Measurements from ENCODE around the gene RNF207.

DNA sequence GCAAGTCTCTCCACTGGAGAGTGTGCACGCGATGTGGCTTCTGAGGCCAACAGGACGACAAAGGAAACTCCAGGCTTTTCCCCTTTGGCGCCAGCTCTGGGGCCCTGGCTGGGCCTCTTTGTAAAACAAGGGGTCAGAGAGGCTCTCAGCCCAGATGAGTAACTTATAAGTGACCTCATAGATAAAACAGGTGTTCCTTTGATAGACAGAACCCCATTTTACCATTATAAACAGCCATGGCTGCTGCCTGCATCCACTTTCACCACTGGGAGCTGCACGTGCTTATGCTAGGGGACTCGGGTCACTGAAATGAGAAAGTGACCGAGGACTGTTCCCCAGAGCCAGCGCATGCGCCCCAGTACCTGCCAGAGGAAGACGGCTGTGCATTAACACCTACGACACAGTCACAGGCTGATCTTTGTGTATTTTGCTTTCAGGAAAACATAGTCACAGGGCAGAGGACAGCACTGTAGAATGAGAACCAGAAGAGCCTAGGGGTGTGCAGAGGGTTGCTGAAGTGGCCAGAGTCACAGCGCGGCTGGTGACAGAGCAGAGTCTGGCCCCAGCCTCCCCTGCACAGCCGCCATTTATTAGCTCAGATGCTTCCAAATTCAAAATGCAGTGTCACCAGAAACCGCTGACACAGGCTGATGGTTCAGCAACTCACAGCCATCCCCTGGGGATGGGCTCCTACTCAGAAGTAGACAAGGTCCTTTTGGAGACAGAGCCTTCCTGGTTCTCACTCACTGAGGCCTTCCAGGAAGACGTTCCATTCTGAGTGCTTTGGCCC, 12.7 kb downstream of the RNF207 start:
- TF ChIP-seq, protein P1, sequence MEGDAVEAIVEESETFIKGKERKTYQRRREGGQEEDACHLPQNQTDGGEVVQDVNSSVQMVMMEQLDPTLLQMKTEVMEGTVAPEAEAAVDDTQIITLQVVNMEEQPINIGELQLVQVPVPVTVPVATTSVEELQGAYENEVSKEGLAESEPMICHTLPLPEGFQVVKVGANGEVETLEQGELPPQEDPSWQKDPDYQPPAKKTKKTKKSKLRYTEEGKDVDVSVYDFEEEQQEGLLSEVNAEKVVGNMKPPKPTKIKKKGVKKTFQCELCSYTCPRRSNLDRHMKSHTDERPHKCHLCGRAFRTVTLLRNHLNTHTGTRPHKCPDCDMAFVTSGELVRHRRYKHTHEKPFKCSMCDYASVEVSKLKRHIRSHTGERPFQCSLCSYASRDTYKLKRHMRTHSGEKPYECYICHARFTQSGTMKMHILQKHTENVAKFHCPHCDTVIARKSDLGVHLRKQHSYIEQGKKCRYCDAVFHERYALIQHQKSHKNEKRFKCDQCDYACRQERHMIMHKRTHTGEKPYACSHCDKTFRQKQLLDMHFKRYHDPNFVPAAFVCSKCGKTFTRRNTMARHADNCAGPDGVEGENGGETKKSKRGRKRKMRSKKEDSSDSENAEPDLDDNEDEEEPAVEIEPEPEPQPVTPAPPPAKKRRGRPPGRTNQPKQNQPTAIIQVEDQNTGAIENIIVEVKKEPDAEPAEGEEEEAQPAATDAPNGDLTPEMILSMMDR (conservative IDR thresholded peaks at IDR 0.05; ENCODE audit: low read depth, low read length): no peak
- no peak for TF ChIP-seq POLR2A (IDR thresholded peaks at IDR 0.05; ENCODE audit: low read depth, low read length)
- TF ChIP-seq CEBPB (IDR thresholded peaks at IDR 0.05; ENCODE audit: low read depth, low read length): no peak
- TF ChIP-seq SMC3 (IDR thresholded peaks at IDR 0.05; ENCODE audit: low read depth, low read length): no peak
- TF ChIP-seq, protein P2, sequence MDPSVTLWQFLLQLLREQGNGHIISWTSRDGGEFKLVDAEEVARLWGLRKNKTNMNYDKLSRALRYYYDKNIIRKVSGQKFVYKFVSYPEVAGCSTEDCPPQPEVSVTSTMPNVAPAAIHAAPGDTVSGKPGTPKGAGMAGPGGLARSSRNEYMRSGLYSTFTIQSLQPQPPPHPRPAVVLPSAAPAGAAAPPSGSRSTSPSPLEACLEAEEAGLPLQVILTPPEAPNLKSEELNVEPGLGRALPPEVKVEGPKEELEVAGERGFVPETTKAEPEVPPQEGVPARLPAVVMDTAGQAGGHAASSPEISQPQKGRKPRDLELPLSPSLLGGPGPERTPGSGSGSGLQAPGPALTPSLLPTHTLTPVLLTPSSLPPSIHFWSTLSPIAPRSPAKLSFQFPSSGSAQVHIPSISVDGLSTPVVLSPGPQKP (IDR thresholded peaks at IDR 0.05; ENCODE audit: borderline replicate concordance, low read depth, low read length): no peak
- TF ChIP-seq RAD21 (IDR thresholded peaks at IDR 0.05; ENCODE audit: low read length): no peak
- TF ChIP-seq FOS (IDR thresholded peaks at IDR 0.05; ENCODE audit: low read depth, low read length): no peak
- TF ChIP-seq RCOR1 (IDR thresholded peaks at IDR 0.05; ENCODE audit: insufficient replicate concordance, low read length): no peak
